ENCODE results near the gene DEFB132. TPM values are rescaled to one million over a fixed set of nuclear protein-coding genes. Genes with fewer than 3 reads are reported as not detected.

The DEFB132 gene
- total and polyA plus RNA-seq, 2 of the 13 experiments (the other 11 are each of a cell fraction or from before 2014, with no cell fraction given) = not detected

DNA sequence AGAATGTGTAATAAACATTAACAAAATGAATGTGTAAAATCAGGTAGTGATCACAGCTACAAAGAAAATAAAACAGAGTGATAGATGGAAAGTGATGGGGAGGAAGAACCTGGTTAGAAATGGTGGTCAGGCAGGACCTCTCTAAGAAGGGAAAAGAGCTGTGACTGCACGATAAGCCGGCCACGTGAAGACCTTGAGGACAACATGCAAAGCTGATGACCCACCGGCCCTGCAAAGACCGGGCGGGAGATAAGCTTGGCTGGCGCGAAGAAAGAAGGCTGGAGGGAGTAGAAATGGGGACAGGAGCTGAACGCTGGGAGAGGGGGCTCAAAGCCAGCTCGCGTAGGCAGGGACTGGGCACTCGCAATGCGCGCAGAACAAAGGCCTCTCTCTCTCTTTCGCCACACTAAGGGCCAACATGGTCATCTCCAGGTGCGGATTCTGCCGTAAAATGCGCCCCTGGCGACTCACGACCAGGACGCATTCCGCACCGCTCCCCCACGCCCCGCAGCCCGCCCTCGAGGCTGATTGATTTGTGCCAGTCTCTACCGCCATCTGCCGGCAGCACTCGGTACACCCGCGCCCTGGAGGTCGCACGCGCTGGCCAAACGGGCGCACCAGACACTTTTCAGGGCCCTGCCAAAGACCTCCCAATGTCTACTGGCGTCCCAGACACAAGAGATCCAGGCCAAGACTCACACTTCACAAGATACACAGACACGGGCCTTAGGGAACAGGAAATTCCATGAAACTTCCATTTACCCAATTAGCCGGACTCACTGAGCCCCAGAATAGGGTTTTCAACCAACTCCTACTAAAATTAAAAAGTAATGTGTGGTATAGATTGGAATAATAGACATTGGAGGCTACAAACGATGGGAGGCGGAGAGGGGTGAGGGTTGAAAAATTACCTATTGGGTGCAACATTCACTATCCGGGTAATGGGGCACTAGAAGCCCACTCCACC, 9.4 kb downstream of the DEFB132 start (continued):
- TF ChIP-seq, protein P1, sequence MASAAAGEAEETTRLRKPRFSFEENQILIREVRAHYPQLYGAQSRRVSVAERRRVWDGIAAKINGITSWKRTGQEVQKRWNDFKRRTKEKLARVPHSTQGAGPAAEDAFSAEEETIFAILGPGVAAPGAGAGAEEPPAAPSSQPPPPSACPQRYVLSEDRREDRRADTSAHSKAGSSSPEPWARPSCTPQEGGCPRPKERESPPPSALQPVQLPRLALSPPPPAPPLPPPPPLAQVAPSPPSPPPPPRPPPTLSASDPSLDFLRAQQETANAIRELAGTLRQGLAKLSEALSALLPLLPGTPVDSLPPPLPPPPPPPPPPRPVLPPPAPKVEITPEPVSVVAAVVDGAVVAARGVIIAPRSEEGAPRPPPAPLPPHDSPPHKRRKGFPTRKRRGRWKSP (CRISPR knock-in tag; IDR thresholded peaks at IDR 0.05) = peak; percentile 92
- TF ChIP-seq SP1 (IDR thresholded peaks at IDR 0.05) (no peak), SP1 (CRISPR knock-in tag; IDR thresholded peaks at IDR 0.05) (peak; percentile 88), PHF21A (CRISPR knock-in tag; IDR thresholded peaks at IDR 0.05) (0 out of 2 replicates have a peak, but pooled peaks have one; percentile 58), SRY (CRISPR knock-in tag; IDR thresholded peaks at IDR 0.05) (peak; percentile 97), ZNF446 (CRISPR knock-in tag; IDR thresholded peaks at IDR 0.05) (peak; percentile 97), ZNF703 (CRISPR knock-in tag; IDR thresholded peaks at IDR 0.05; ENCODE audit: borderline replicate concordance) (peak; percentile 94), MEIS1 (CRISPR knock-in tag; IDR thresholded peaks at IDR 0.05; ENCODE audit: borderline replicate concordance) (peak; percentile 96), NR2C2 (CRISPR knock-in tag; IDR thresholded peaks at IDR 0.05; ENCODE audit: borderline replicate concordance) (peak; percentile 56; the same call in 1 of the 2 replicates), KLF13 (CRISPR knock-in tag; IDR thresholded peaks at IDR 0.05) (0 out of 2 replicates have a peak, but pooled peaks have one; percentile 57)
- TF ChIP-seq, protein P2, sequence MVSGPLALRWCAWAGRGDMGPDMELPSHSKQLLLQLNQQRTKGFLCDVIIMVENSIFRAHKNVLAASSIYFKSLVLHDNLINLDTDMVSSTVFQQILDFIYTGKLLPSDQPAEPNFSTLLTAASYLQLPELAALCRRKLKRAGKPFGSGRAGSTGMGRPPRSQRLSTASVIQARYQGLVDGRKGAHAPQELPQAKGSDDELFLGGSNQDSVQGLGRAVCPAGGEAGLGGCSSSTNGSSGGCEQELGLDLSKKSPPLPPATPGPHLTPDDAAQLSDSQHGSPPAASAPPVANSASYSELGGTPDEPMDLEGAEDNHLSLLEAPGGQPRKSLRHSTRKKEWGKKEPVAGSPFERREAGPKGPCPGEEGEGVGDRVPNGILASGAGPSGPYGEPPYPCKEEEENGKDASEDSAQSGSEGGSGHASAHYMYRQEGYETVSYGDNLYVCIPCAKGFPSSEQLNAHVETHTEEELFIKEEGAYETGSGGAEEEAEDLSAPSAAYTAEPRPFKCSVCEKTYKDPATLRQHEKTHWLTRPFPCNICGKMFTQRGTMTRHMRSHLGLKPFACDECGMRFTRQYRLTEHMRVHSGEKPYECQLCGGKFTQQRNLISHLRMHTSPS (CRISPR knock-in tag; IDR thresholded peaks at IDR 0.05; ENCODE audit: low read depth) = peak; percentile 89
- TF ChIP-seq, protein P3, sequence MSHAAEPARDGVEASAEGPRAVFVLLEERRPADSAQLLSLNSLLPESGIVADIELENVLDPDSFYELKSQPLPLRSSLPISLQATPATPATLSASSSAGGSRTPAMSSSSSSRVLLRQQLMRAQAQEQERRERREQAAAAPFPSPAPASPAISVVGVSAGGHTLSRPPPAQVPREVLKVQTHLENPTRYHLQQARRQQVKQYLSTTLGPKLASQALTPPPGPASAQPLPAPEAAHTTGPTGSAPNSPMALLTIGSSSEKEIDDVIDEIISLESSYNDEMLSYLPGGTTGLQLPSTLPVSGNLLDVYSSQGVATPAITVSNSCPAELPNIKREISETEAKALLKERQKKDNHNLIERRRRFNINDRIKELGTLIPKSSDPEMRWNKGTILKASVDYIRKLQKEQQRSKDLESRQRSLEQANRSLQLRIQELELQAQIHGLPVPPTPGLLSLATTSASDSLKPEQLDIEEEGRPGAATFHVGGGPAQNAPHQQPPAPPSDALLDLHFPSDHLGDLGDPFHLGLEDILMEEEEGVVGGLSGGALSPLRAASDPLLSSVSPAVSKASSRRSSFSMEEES (CRISPR knock-in tag; IDR thresholded peaks at IDR 0.05) = peak; percentile 79
- TF ChIP-seq, protein P4, sequence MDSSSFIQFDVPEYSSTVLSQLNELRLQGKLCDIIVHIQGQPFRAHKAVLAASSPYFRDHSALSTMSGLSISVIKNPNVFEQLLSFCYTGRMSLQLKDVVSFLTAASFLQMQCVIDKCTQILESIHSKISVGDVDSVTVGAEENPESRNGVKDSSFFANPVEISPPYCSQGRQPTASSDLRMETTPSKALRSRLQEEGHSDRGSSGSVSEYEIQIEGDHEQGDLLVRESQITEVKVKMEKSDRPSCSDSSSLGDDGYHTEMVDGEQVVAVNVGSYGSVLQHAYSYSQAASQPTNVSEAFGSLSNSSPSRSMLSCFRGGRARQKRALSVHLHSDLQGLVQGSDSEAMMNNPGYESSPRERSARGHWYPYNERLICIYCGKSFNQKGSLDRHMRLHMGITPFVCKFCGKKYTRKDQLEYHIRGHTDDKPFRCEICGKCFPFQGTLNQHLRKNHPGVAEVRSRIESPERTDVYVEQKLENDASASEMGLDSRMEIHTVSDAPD (CRISPR knock-in tag; IDR thresholded peaks at IDR 0.05) = peak; percentile 93
- TF ChIP-seq, protein P5, sequence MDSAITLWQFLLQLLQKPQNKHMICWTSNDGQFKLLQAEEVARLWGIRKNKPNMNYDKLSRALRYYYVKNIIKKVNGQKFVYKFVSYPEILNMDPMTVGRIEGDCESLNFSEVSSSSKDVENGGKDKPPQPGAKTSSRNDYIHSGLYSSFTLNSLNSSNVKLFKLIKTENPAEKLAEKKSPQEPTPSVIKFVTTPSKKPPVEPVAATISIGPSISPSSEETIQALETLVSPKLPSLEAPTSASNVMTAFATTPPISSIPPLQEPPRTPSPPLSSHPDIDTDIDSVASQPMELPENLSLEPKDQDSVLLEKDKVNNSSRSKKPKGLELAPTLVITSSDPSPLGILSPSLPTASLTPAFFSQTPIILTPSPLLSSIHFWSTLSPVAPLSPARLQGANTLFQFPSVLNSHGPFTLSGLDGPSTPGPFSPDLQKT (CRISPR knock-in tag; IDR thresholded peaks at IDR 0.05; ENCODE audit: borderline replicate concordance) = no peak; the same call in 1 of the 2 replicates
- TF ChIP-seq, protein P6, sequence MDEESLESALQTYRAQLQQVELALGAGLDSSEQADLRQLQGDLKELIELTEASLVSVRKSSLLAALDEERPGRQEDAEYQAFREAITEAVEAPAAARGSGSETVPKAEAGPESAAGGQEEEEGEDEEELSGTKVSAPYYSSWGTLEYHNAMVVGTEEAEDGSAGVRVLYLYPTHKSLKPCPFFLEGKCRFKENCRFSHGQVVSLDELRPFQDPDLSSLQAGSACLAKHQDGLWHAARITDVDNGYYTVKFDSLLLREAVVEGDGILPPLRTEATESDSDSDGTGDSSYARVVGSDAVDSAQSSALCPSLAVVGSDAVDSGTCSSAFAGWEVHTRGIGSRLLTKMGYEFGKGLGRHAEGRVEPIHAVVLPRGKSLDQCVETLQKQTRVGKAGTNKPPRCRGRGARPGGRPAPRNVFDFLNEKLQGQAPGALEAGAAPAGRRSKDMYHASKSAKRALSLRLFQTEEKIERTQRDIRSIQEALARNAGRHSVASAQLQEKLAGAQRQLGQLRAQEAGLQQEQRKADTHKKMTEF (CRISPR knock-in tag; IDR thresholded peaks at IDR 0.05) = peak; percentile 96
- TF ChIP-seq, protein P7, sequence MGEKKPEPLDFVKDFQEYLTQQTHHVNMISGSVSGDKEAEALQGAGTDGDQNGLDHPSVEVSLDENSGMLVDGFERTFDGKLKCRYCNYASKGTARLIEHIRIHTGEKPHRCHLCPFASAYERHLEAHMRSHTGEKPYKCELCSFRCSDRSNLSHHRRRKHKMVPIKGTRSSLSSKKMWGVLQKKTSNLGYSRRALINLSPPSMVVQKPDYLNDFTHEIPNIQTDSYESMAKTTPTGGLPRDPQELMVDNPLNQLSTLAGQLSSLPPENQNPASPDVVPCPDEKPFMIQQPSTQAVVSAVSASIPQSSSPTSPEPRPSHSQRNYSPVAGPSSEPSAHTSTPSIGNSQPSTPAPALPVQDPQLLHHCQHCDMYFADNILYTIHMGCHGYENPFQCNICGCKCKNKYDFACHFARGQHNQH (CRISPR knock-in tag; IDR thresholded peaks at IDR 0.05) = peak; percentile 92
- TF ChIP-seq, protein P8, sequence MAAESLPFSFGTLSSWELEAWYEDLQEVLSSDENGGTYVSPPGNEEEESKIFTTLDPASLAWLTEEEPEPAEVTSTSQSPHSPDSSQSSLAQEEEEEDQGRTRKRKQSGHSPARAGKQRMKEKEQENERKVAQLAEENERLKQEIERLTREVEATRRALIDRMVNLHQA (CRISPR knock-in tag; IDR thresholded peaks at IDR 0.05) = no peak

Data from HepG2 (cell line).